HuH-7 (cell line): Measurements from ENCODE around the gene PRLR.
A peak's percentile ranks its signal among the peaks of the same experiment; 100 is the strongest.
"Not testable (repeated sequence)": the region's sequence is repeated elsewhere in the genome, so short reads cannot be mapped to it uniquely, and the experiment has no call there.

Source experiments
- DNase-seq: peaks from one replicate; pipeline ENCODE4 v3.0.0; 2011; ENCODE audit warnings: low spot score

The PRLR gene

DNA sequence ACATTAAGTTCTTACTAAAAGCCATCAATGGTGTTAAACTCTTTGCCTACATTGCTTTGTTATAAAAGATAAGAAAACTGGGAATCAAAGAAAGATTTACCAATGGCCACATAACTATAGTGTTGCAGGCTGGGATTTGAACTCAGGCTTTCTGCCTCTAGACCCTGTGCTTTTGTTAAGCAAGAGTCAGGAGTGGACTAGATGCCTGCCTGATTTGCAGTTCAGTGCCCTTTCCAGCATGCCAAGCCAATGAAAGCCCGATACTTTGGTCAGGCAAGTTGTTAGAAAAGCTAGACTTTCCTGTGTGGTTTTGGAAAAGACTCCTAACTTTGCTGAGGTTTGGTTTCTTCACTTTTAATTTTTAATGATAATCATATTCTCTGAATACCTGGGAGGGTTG lies 161.1 kb downstream of the PRLR start:
- no peak for DNase-seq

- no peak for DNase-seq
Measured at GRCh38 chr5:35067985-35068384, 162.3 kb downstream of the PRLR start.

GRCh38 chr5:35066260-35066795 lies 164.0 kb downstream of the PRLR start:
- no peak for DNase-seq

DNA sequence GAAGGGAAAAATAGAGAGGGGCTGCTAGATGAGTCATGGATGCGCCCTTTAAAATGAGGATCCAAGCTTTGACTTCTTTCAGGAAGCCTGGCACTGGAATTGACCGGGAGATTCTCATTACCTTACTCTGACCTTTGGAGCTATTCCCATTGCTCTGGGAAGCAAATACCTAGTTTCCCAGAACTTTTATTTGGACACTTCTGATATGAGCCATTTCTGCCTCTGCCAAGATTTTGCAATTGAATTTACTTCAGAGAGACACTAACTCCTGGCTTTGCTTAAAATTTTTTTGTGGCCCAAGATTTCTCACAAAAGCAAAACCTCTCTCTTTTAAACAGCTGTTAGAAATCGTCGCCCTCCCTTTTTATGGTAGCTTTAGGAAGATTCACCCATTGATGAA lies 166.9 kb downstream of the PRLR start:
- DNase-seq = peak; percentile 23

DNA sequence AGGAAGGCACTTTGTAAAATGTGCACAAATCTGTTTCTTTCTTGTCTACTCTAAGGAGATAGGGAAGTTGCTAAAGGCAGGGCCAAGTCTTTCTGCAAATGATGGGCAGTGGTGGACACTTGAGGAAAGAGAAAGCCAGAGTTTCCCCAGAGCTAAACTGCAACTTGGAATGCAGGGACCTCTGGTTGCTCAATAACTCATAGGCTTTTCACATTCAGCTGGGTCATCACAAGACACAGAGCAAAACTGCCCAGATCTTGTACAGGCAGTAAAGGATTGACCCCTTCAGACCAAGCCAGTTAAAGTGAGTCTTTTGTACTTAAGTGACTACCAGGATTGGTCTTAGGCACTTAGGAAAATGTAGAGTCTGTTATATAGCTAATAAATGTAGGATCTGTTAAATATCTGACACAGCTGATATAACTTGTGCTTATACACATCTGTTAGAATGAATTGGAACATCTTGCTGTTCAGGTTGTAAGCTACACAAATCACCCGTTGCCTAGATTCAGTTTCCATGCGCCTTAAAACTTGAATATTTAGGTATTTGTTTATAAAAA lies 169.0 kb downstream of the PRLR start:
- peak; percentile 42 for DNase-seq

GRCh38 chr5:35060236-35060635 lies 170.1 kb downstream of the PRLR start:
- DNase-seq = no peak

GRCh38 chr5:35059251-35059650 lies 171.0 kb downstream of the PRLR start:
- DNase-seq = no peak

DNA sequence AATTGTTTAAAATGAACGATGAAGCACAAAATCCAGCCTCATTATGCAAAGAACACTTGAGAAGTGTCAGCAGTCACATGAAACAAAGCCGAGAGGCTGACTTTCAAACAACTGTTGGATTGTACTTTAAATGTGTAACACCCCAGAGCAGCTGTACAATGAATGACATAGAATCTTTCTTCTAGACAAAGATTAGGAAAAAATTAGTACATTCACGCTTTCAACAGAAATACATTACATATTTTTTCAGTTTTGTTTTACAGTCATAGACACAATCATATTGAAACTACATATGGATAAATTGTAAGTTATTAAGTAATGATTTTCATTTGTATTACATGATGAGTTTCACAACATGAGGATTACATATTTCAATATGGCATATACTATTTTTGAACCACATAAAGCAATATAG lies 171.9 kb downstream of the PRLR start:
- no peak for DNase-seq

GRCh38 chr5:35056686-35057085 lies 173.6 kb downstream of the PRLR start:
- no peak for DNase-seq

- no peak for DNase-seq
Measured at GRCh38 chr5:35052838-35053237, 177.4 kb downstream of the PRLR start.

GRCh38 chr5:35050541-35051126 lies 179.7 kb downstream of the PRLR start:
- DNase-seq = no peak

DNA sequence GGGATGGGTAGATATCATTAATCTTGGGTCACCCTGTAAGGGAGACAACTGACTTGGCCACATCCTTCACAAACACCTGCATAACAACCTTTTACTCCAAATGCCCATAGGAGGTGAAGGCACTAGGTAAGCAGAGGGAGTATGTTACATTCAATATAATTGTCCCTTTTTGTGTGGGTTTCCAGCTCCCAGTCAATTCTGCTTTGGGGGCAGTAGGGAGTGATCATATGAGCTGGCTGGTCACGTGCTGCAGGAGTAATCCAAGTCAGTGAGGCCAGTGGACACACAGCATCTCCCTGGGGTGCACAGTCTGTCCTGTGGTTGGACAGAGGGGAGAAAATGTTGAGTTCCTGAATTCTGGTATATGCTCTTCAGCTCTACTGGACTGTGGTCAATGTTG lies 181.4 kb downstream of the PRLR start:
- DNase-seq = no peak

DNA sequence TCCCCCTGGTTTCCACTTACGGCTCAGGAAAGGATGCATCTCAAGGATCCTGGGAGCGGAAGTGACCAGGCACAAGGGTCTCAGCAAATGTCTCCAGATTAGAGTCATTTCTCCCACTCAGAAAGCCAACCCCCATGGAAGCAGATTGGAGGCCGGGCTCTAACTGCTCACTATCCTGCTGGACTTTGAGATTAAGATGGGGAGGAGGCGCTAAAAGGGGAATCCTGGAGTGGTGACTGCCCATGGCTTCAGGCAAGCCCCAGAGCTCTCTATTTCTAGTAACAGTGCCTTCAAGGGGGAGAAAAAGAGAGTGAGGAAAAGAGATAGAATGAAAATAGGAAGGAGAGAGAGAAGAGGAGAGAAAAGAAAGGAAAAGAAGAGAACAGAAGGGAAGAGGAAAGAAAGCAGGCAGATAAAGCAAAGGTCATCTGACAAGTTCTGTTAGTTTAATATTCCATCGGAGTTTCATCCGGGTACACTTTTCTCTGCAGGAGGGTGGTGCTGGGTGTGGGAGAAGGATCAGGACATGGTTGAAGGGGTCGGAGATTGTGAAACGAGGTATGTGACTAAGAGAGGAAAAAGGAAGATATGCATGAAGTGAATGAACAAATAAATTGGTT lies 182.4 kb downstream of the PRLR start, which contains the start of gene AGXT2:
Gene AGXT2, minus strand, starts transcription at position 165 of the 620 bp plus-strand sequence. Its CDS starts 57 bp downstream, at position 108.
- peak; percentile 56 for DNase-seq

DNA sequence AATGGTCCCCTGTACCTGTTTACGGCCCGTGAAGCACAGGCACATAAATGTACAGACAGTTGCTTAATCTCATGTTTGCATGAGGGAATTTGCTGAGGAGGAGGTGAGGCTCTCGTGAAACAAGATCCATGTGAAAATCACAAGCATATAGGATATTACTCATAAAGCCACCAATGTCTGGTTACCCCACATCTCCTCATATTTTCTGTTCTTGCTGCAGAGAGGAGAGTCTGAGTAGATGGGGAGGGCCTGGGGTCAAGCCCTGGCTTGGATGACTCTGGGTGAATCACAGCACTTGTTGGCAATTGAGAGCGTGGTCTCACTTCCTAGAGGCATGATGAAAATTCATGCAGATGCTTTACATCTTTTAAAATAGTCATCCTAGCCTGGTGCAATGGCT lies 183.5 kb downstream of the PRLR start:
- no peak for DNase-seq

GRCh38 chr5:35045280-35045679 lies 185.0 kb downstream of the PRLR start:
- no peak for DNase-seq

GRCh38 chr5:35044649-35045048 lies 185.6 kb downstream of the PRLR start:
- DNase-seq = no peak

DNA sequence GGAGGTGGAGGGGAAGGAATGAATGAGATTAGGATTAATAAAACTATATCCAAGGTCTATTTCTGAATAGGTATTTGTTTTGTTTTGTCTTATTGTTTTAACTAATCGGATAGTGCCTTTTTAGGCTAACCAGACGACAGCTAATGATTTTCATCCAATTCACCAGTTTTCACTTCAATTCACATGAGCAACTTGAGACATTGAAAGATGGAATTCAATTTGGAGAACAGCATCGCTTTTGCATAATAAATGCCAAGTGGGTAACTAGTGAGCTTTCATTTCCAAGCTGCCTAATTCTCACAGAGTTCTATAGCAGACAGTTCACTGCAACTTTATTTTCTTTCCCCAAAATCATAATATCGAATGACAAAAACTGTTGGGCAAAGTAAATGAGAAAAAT lies 187.5 kb downstream of the PRLR start:
- DNase-seq = no peak

DNA sequence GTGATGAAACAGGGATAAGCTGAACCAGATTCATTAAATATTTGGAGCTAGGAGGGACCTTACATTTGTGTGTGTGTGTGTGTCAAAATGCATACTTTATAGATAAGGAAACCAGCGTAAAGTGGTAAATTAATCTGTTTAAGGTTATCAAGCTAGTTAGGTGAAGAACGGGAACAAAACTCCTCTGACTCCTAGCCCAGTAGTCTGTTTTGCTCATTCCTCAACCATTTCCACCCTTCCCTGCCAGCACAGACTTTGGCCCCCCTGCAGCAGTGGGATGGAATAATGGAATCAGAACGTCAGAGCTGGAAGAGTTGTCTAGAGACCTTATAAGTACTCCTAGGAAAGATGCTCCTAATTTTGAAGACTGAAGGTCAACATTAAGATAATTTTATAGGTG lies 189.0 kb downstream of the PRLR start:
- no peak for DNase-seq

DNA sequence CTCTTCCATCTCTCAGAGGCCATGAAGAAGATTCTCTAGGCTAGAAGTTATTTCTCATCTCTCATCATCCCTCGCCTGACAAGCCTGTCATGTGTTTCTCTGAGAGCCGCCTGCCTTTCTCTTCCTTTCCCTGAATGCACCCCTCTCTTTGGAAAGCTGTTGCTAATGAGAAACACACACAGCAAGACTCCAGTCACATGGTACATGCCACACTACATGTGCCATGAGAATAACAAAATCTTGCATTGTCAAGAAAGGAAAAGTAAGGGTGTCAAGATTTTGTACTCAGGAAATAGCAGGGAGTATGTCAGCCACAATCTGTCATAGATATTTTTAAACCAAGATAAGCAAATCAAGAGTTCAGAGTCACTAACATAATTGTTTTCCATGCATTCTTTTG lies 191.4 kb downstream of the PRLR start:
- no peak for DNase-seq

GRCh38 chr5:35036536-35036935 lies 193.8 kb downstream of the PRLR start:
- no peak for DNase-seq

GRCh38 chr5:35035929-35036328 lies 194.4 kb downstream of the PRLR start:
- DNase-seq = not testable (repeated sequence)

- no peak for DNase-seq
Measured at GRCh38 chr5:35035271-35035670, 195.0 kb downstream of the PRLR start.

DNA sequence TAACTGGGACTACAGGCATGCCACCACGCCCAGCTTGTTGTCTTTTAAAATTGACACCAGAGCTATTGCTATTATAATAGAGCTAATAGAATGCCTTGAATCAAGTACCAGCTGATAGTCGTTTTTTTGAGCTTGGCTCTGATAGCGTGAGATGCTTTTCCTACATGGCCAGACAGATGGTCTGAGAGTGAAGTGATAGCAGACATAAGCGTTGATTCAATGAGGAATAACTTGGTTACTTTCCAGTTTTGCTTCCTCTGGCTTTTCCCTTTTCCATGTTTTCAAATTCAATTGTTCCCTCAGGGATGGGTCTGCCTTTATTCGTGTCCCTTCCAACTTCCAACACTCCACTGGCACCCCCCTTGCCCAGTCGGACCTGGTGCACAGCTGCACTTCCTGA lies 197.9 kb downstream of the PRLR start:
- no peak for DNase-seq

GRCh38 chr5:35031276-35031675 lies 199.0 kb downstream of the PRLR start:
- no peak for DNase-seq
